DMS114 treated with DMSO at 0.1 percent for 48 hours (cell line): ENCODE data around the gene ST6GALNAC2.
A peak's percentile ranks its signal among the peaks of the same experiment; 100 is the strongest.
"Not testable (repeated sequence)": the region's sequence is repeated elsewhere in the genome, so short reads cannot be mapped to it uniquely, and the experiment has no call there.

ENCODE experiments used
- DNase-seq: peaks from one replicate; lab custom pipeline; 2025; ENCODE audit not compliant: unreplicated experiment; lab: John Stamatoyannopoulos, UW

Gene ST6GALNAC2

GRCh38 chr17:76542566-76542971 lies 43.1 kb downstream of the ST6GALNAC2 start:
- DNase-seq, result no peak

GRCh38 chr17:76541739-76542454 lies 43.8 kb downstream of the ST6GALNAC2 start:
- DNase-seq, result no peak

DNA sequence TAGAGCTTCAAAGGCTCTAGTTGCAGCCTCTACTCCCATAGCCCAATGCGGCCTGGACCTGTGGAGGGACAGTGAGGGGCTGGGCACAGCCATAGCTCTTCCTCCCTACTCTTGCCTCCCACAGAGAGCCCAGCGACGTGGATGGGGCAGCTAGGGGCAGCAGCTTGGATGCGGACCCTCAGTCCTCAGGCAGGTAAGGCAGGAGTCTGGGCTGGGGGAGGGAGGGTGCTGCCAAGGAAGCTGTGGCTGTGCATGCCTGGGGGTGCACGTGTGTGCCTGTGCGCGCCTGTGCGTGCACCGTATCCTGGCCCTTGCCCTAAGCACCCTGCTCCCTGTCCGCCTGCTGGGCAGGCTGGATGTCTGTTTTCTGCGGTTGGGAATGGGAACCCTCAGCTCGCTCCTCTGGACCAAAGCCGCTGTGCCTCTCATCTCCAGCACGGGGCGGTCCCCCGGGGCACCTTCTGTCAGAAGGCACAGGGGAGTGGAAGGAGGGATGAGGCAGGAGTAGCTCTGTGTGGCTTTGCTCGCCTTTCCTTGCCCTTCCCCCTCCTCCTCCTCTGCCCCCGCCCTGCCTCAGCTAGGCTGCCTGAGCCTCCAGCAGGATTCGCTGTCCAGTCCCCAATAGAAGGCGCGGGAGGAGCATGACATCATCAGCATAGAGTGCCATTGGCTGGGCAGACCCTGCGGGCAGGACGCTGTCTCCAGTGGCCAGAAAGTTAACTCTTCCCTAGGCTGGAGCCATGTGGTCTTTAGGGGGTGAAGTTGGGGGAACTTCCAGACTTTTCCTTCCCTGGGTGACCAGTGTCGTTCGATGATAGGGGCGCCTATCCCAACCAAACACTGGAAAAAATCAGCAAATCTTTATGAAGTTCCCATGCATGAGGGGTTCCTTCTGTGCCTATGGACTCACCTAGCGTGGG lies 45.0 kb downstream of the ST6GALNAC2 start:
- peak; percentile 36 for DNase-seq

DNA sequence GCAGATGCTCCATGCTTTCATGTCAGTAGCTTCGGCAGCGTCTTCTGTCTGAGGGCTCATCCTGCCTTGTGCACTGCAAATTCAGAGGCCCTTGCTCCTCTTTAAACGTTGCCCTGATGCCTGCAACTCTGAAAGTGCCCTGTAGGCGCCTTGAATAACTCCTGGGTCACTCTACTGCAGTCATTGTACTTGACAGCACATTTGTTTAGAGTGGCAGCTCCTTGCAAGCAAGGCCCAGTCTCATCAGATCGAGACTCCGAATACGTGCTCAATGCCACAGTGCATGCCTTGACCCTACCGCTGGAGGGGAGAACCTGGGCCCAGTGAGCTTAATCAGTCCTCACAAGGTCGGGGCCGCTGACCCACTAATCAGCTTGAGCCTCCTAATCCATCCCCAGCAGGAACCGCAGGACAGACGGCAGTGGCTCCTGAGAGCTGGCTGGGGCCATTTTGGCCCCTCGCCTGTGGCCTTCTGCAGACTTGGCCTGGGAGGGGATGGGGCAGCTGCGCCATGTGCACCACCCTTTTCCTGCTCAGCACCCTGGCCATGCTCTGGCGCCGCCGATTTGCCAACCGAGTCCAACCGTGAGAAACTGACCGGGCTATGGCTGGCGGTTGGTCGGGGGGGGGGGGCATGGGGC lies 45.9 kb downstream of the ST6GALNAC2 start, which contains the start of gene PRCD:
PRCD (plus strand) TSS at position 414 of the 641 bp plus-strand sequence; CDS start at position 512, 98 bp downstream.
- no peak for DNase-seq

DNA sequence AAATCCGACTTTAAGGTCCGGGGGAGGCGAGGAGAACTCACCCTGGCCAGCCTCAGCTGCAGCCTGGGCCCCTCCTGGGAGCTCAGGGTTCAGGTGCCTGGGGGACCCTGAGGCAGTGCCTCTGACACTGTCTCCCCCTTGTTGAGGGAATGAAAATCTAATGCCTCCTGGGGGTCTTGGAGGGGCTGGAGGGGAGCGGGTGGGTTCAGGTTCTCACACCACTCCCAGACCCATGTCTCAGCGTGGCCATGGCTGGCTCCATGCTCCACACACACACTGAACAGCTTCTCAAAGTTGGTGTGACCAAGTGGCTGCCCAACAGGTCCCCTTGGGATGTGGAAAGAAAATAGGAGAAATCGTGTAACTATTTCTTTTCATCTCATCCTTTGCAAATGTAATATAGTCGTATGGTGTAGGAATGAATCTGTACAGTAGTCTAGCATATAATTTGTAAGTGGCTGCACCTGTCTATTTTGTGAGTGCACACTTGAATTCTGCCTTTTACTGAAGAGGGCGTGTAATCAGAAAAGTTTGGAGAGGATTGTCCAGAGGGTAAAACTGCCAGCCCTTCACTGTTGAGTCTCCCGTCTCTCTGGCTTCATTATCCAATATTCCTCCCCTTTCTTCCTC lies 46.6 kb downstream of the ST6GALNAC2 start:
- DNase-seq, result no peak

GRCh38 chr17:76538281-76538931 lies 47.3 kb downstream of the ST6GALNAC2 start:
- DNase-seq, result no peak

DNA sequence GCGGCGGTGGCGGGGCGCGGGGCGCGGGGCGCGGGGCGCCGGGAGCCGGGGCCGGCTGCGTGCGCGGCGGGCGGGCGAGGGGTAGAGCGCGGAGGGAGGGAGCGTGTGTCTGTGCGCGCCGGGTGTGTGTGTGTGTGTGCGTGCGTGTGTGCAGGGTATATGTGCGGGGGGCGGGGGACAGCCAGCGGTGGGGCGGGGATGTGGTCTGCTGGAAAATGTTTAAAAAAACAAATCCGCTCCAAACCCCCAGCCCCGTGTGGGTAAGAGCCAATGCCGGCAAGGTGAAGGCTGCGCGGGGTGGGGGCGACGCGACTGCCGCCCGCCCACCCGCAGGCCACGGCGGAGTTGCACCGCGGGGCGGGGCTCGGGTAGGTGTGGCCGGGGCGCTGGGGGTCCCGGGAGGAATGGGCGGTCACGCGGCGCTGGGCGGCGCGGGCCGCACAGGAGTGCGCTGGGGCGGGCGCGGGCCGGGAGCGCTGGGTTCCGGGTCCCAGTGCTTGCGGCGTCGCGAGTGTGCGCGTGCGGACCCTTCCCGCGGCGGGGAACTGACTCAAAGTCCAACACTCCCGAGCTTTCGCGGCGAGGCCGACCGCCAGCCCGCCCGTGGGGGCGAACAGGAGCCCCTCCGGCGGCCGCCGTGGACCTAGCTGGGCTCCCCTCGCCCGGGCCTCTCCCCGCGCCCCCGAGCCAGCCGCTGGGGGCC lies 47.9 kb downstream of the ST6GALNAC2 start, which contains the start of gene CYGB:
CYGB (minus strand) TSS at position 132 of the 703 bp plus-strand sequence. CDS start 167 bp downstream, outside the sequence.
- no peak for DNase-seq

DNA sequence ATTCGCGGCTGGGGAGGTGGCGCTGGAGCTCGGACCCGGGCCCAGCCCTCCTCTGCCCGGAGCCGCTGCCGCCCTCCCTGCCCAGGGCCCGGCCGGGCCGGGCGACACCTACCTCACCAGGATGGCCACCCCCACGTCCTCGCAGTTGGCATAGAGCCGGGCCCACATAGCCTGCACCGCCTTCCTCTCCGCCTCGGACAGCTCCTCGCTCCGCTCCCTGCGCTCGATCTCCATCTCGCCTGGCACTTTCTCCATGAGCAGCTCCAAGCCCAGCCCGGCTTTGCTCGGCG lies 48.4 kb downstream of the ST6GALNAC2 start:
- DNase-seq, result no peak

DNA sequence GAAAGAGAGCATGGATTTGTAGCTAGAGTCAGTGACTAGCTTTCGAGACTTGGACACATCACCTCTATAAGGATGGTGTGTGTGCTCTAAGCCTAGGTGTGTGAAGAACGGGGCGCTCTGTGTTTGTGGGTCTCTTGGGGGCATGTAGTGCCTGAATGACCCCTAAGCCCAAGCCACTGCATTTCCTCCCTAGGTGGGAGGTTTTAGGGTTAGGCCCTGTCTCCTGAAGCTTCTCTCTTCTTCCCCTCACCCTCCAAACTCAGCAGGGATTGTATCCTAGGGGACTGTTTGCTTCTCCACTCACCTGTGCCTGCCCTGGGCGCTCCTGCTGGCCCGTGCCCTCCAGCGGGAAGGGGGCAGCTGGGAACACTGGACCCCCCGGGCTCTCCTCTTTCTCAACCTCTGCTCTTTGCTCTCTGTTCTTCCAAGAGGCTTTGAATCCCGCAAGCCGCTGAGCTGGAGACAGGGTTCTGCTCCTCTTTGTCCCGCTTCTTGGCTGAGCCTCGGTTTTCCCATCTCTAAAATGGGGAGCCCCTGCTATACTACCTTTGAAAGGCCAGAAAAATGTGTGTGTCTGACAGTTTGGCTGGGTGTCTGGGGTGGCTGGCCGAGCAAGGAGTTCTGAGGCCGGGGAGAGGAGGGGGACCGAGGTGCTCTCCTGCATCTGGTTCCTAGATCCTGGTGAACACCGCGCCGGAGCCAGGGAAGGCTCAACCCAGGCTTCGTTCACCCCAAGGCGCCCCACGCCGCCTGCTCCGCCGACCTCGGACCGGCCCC lies 49.0 kb downstream of the ST6GALNAC2 start:
- DNase-seq, result no peak

- no peak for DNase-seq
Observed at GRCh38 chr17:76535788-76536510, 49.7 kb downstream of the ST6GALNAC2 start.

- no peak for DNase-seq
Observed at GRCh38 chr17:76534831-76535732, 50.6 kb downstream of the ST6GALNAC2 start.

- DNase-seq, result not testable (repeated sequence)
Observed at GRCh38 chr17:76533640-76534359, 51.9 kb downstream of the ST6GALNAC2 start.

DNA sequence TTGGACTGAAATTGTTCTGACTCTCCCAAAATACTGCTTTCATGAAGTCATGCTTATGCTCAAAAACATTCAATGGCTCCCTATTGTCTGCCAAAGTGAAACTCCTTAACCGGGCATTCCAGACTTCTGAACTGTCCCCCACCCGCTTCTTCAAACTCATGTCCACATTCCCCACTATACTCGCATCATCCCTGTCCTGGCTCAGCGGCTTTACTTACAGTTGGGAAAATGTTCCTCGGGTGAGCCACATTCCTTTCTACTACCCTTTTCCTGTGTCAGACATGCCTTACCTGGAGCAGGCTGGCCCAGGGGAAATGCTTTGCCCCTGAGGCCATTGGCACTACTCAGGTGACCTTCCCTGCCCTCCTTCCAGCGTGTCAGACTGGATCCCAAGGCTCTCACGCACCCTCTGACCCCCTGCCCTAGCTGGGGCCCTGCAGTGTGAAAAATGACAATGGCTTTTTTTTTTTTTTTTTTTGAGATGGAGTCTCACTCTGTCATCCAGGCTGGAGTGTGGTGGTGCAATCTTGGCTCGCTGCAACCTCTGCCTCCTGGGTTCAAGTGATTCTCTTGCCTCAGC lies 53.5 kb downstream of the ST6GALNAC2 start:
- DNase-seq, result no peak

DNA sequence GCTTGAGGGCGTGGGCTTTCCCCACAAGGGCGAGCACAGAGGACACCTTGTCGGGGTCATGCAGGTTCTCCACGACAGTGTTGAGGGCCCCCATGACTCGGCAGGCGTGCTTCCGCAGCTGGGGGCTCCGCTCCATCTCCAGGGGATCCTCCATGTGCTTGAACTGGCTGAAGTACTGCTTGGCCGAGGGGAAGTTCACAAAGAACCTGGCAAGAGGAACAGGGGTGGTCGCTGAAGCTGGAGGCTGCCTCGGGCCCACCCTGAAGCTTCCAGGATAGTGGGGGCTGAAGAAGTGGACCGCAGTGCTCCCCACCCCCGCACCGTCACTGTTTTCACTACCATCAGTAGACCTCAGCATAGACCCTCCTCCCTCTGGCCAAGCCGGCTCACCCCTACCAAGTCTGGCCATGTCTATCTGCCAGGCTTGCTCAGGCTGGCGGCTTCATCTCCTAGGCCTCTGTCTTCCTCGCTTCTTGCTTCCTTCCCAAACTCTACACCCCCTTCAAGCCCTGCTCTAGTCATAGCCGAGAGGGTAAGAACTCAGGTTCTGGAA lies 54.1 kb downstream of the ST6GALNAC2 start:
- DNase-seq, result no peak

DNA sequence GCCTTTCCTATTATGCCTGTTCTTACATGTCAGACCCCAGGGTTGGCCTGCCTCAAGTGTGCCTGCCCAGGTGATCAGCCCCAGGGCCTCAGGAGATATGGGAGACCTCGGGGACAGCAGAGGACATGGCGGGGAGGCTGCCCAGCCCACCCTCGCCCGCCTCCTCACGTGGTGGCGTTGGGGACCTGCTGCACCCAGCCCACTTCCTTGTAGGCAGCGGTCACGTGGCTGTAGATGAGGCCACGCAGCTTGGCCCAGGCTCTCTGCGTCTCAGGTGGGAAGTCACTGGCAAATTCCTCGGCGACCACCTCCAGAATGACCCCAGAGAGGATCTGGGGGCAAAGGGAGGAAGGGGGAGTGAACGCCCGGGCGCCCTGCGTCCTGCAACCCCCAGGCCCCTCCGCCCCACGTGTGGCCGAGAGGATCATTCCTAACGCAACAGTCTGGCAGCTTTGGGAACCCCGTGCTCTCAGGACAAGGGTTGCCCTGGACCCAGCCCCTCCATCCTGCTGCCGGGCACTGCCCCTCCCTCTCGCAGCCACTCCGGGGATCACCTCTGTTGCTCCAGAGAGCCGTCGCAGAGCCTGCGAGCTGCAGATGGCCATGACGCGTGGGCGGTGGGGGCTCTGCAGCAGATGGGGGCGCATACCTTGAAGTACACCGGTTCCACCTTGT lies 54.7 kb downstream of the ST6GALNAC2 start:
- DNase-seq, result no peak
